GM21390 (cell line): Measurements from ENCODE around the gene CAPN12.

Source experiments
- ATAC-seq: cut with Tn5 transposase; IDR thresholded peaks from one replicate; pipeline ENCODE4 v1.9.1; 2021; ENCODE audit not compliant: unreplicated experiment

CAPN12 gene

GRCh38 chr19:38682872-38683392, 61.3 kb downstream of the CAPN12 start:
- ATAC-seq = no peak

DNA sequence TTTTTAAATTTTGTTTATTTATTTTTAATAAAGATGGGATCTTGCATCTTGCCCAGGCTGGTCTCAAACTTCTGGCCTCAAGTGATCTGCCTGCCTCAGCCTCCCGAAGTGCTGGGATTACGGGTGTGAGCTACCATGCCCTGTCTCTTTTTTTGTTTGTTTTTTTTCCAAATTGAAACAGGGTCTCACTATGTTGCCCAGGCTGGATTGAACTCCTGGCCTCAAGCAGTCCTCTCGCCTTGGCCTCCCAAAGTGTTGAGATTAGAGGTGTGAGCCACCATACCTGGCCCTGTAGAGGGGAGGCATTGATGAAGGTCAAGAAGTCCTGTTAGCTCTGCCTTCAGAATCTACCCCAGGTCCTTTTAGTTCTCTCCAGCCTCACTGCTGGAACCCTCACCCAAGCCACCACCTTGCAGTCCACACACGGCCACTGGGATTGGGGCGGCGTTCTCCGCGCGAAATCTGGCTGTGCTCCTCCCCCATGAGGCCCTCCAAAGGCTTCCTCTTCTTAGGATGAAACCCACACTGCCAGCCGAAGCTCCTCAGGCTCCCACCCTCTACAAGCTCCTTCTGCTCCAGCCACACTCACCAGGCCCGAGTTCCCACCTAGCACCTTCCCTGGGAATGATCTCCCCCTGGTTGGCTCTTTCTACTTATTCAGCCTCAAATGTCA, 61.9 kb downstream of the CAPN12 start:
- ATAC-seq = no peak
